Activated CD4-positive, alpha-beta T cell treated with anti-CD3 and anti-CD28 coated beads for 36 hours (primary cell): ENCODE results near the gene CELF4. TPM values are rescaled to one million over a fixed set of nuclear protein-coding genes. Genes with fewer than 3 reads are reported as not detected.

Source experiments
- ATAC-seq: fragments of 200-7000 bp; cut with Tn5 transposase; one replicate; pipeline ENCODE4 v1.10.0; 2021; ENCODE audit warnings: mild to moderate bottlenecking, moderate library complexity
- CTCF ChIA-PET: fragments of 350-600 bp; sonication (Branson Sonifier 250); formaldehyde crosslinking; loops from one replicate; lab custom pipeline; 2021; ENCODE audit warnings: antibody characterized with exemption; lab: Charles Lee
- POLR2A ChIA-PET: fragments of 350-600 bp; sonication (Branson Sonifier 250); formaldehyde crosslinking; loops from one replicate; lab custom pipeline; 2021; ENCODE audit warnings: antibody characterized with exemption, inconsistent platforms; lab: Charles Lee
- DNase-seq: peaks from one replicate; pipeline ENCODE4 v3.0.0-alpha.2; 2020
- H3K27ac Mint-ChIP-seq: one replicate; pipeline ENCODE4 v1.8.0; 2021; ENCODE audit warnings: mixed read lengths
- H3K27me3 Mint-ChIP-seq: one replicate; pipeline ENCODE4 v1.8.0; 2021; ENCODE audit warnings: mixed read lengths
- H3K36me3 Mint-ChIP-seq: one replicate; pipeline ENCODE4 v1.8.0; 2021; ENCODE audit warnings: low read depth, mixed read lengths
- H3K4me1 Mint-ChIP-seq: one replicate; pipeline ENCODE4 v1.8.0; 2021; ENCODE audit warnings: mixed read lengths
- H3K4me3 Mint-ChIP-seq: one replicate; pipeline ENCODE4 v1.8.0; 2021; ENCODE audit warnings: mild to moderate bottlenecking, moderate library complexity, mixed read lengths
- H3K9me3 Mint-ChIP-seq: one replicate; pipeline ENCODE4 v1.8.0; 2021; ENCODE audit warnings: low read depth, mixed read lengths
- intact Hi-C, 2 experiments: fragments of 100-400 bp; cut with DNase I in 1 of 2; cut with micrococcal nuclease in 1 of 2; formaldehyde crosslinking; loops; one replicate each; pipeline versions ENCODE4 v1.14.2 to v1.15.1; 2022 to 2024; cut with DNase I, micrococcal nuclease
- total RNA-seq, 2 experiments: library from RNA; stranded (reverse); gene quantifications; one replicate each; pipeline ENCODE4 v1.2.3, GENCODE V29; 2021

CELF4 gene
- total RNA-seq, 2 experiments from 2014 or later, result not detected

DNA sequence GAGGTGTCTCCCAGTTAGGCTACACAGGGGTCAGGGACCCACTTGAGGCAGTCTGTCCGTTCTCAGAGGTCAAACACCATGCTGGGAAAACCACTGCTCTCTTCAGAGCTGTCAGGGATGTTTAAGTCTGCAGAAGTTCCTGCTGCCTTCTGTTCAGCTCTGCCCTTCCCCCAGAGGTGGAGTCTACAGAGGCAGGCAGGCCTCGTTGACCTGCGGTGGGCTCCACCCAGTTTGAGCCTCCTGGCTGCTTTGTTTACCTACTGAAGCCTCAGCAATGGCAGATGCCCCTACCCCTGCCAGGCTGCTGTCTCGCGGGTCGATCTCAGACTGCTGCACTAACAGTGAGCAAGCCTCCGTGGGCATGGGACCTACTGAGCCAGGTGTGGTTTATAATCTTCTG, 346.3 kb downstream of the CELF4 start:
- no peak overlapping the region for H3K27ac Mint-ChIP-seq
- ATAC-seq (no peak), DNase-seq (no peak)
- H3K4me1 Mint-ChIP-seq, result peaks cover 2% of the 10 kb centered on the region
- ChIA-PET CTCF (no interaction called here), POLR2A (no interaction called here)
- H3K9me3 Mint-ChIP-seq, result peaks cover 9% of the 10 kb centered on the region
- no peaks in the 10 kb centered on the region for H3K27me3 Mint-ChIP-seq
- H3K4me3 Mint-ChIP-seq, result no peak overlapping the region
- intact Hi-C loops, result no loop called here
- H3K36me3 Mint-ChIP-seq, result peaks cover 6% of the 10 kb centered on the region

DNA sequence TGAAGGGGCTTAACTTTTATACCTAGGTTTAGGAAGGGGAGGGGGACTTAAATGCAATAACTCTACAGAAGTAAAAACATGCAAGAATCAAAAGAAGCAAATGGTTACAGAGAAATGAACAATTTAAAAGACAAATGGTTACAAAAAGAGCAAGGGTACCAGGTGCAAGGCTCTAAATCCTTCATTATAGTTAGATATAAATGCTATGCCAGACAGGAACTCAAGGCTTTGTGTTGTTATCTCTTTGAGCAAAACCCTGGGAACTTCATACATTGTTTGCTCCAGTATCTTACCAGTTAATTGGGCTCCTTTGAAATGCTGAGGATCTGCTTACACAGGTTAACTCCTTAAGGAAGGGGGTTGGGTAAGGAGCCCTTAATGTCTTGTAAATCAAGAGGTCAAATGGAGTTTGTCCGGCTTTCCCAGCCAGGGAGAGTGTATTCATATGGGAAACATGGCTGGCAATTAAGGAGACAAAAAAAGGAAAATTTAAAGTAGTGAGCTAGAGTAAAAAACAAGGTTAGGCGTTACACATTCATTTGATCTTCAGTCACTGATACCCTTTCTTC, 347.5 kb downstream of the CELF4 start:
- intact Hi-C loops, result no loop called here
- peaks cover 12% of the 10 kb centered on the region for H3K9me3 Mint-ChIP-seq
- POLR2A ChIA-PET, result interaction anchor here (0.5 kb wide), 1 partner anchor 60 kb away, joined by 8 read pairs; no protein-coding TSS in a partner anchor
- DNase-seq (no peak), ATAC-seq (no peak)
- CTCF ChIA-PET, result no interaction called here
- no peaks in the 10 kb centered on the region for H3K27me3 Mint-ChIP-seq
- H3K4me3 Mint-ChIP-seq, result no peak overlapping the region
- peaks cover 2% of the 10 kb centered on the region for H3K4me1 Mint-ChIP-seq
- peaks cover 12% of the 10 kb centered on the region for H3K36me3 Mint-ChIP-seq
- H3K27ac Mint-ChIP-seq, result no peak overlapping the region

- CTCF ChIA-PET, result no interaction called here
- no peak for ATAC-seq
These were observed 354.8 kb downstream of the CELF4 start for GRCh38 chr18:37210781-37211180.

DNA sequence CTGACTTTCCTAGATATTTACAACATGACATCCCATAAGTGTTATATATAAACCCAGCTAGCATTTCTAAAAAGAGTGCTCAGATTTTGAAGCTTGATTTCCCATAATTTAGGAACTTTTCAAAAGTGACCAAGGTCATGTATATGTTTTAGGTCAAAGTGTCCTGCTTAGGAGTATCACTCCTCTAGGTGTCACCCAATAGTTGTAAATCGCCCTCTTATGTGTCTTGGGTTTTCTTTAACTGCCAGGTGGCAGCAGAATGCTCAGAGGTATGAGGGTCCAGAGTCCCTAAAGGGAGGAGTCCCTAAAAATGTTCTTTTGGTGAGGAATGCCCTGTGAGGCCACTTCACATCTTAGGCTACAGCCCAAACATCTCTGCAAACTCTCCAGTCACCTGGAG, 358.3 kb downstream of the CELF4 start:
- H3K36me3 Mint-ChIP-seq, result no peaks in the 10 kb centered on the region
- POLR2A ChIA-PET, result no interaction called here
- intact Hi-C loops, result no loop called here
- H3K9me3 Mint-ChIP-seq, result peaks cover 7% of the 10 kb centered on the region
- DNase-seq (no peak), ATAC-seq (no peak)
- CTCF ChIA-PET, result no interaction called here
- H3K27me3 Mint-ChIP-seq, result no peaks in the 10 kb centered on the region
- H3K4me3 Mint-ChIP-seq, result no peak overlapping the region
- H3K27ac Mint-ChIP-seq, result no peak overlapping the region
- no peaks in the 10 kb centered on the region for H3K4me1 Mint-ChIP-seq

More at GRCh38 chr18:37210781-37211180, 354.8 kb downstream of the CELF4 start:
- intact Hi-C loops, result no loop called here
- DNase-seq, result no peak
- H3K9me3 Mint-ChIP-seq, result peaks cover 7% of the 10 kb centered on the region
- H3K27me3 Mint-ChIP-seq, result no peaks in the 10 kb centered on the region
- no peak overlapping the region for H3K4me3 Mint-ChIP-seq
- no peaks in the 10 kb centered on the region for H3K4me1 Mint-ChIP-seq
- no peak overlapping the region for H3K27ac Mint-ChIP-seq
- H3K36me3 Mint-ChIP-seq, result peaks cover 8% of the 10 kb centered on the region
- POLR2A ChIA-PET, result no interaction called here

- Mint-ChIP-seq H3K4me1 (no peaks in the 10 kb centered on the region), H3K9me3 (peaks cover 14% of the 10 kb centered on the region), H3K4me3 (no peak overlapping the region), H3K36me3 (peaks cover 20% of the 10 kb centered on the region), H3K27me3 (no peaks in the 10 kb centered on the region), H3K27ac (no peak overlapping the region)
- intact Hi-C loops, result no loop called here
- POLR2A ChIA-PET, result no interaction called here
- CTCF ChIA-PET, result no interaction called here
- DNase-seq (no peak), ATAC-seq (no peak)
These were observed 365.9 kb downstream of the CELF4 start for GRCh38 chr18:37199741-37200140.
